HPDE6-E6E7 (cell line): ENCODE measurements around the gene CT55.
A peak's percentile ranks its signal among the peaks of the same experiment; 100 is the strongest.
"Not testable (repeated sequence)": the region's sequence is repeated elsewhere in the genome, so short reads cannot be mapped to it uniquely, and the experiment has no call there.

Experiments used
- DNase-seq: peaks from one replicate; pipeline ENCODE4 v3.0.0; 2011; ENCODE audit warnings: missing footprints; ENCODE audit errors: extremely low spot score

Gene CT55, protein sequence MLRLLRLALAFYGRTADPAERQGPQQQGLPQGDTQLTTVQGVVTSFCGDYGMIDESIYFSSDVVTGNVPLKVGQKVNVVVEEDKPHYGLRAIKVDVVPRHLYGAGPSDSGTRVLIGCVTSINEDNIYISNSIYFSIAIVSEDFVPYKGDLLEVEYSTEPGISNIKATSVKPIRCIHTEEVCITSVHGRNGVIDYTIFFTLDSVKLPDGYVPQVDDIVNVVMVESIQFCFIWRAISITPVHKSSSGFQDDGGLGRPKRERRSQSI

DNA sequence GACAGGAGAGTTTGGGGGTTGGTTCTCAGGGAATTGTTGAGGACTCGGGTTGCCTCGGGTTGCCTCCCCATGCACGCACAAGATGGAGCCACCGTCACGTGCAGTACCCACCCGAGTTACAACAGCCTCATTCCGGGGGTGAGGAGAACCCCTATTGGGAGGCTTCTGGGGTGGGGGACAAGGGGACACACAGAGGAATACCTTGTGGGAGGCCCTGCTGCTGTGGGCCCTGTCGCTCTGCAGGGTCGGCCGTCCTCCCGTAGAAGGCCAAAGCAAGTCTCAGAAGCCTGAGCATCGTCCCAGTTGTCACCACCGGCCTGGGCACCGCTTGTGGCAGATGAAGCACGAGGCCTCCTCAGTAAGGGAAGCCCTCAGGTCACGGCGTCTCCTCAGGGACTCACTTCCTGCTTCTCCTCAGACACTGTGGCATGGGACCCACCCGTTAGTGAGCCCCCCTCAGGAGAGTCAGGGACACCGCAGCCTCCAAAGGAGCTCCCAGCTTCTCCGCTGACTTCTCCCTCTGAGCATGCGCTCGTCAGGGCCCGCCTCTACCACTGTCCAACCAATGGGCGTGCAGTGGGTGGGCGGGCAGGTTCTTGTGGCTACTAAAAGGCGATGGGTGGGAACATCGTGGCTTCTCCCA, at the start of gene CT55:
CT55 (minus strand) TSS at position 522 of the 643 bp plus-strand sequence; CDS start at position 295, 227 bp downstream.
- DNase-seq = no peak

DNA sequence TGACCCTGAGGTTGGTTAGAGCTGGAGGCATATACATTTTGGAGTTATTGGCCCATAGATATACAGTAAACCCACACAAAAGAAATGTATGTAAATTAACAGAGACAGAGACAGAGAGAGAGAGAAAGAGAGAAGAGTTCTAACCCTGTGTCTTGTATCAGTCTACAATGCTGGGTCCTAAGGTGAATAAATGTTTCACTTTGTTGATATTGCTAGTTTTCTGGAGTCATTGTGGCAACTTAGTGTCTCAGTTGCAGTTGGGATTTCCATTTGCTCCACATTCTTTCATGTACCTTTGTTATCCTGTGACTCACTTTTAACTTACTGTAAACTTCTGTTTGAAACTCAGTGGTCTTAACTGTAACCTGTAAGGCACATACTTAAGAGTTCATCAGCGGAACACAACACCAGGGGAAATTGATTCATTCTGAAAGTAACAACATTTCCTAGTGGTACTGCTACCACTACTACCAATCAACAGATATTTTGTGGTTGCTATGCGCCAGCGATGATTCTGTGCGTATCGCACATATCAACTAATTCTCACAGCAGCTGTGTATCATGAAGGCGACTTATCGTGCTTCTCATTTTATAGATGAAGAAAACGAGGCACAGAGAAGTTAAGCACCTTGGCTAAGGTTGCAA, 42.1 kb upstream of the CT55 start:
- no peak for DNase-seq

DNA sequence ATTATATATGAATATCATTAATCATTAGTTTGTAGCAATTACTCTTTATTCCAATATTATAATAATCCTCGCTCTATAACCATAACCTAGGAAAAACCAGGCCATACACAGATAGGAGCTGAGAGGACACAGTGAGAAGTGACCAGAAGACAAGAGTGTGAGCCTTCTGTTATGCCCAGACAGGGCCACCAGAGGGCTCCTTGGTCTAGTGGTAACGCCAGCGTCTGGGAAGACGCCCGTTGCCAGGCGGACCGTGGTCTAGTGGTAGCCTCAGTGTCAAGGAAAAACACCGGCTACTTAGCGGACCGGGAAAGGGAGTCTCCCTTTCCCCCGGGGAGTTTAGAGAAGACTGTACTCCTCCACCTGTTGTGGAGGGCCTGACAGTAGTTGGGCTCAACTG, 35.2 kb upstream of the CT55 start:
- not testable (repeated sequence) for DNase-seq

DNA sequence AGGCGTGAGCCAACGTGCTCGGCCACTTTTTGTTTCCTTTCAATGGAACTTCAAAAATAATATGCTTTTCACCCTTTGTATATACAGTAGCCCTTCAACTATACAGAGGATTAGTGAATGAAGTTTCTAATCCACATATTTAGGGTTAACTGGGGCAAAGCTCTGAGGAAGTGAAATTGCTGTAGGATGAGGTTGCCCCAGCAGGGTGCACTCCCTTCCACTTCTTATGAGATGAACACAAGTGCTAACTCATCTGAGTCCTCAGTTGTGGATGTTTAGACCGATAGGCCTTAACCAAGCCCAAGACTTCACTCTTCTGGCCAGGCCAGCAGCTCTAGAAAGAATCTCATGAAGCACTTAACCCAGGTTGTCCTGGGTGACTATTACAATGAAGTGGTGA, 29.1 kb upstream of the CT55 start:
- no peak for DNase-seq

DNA sequence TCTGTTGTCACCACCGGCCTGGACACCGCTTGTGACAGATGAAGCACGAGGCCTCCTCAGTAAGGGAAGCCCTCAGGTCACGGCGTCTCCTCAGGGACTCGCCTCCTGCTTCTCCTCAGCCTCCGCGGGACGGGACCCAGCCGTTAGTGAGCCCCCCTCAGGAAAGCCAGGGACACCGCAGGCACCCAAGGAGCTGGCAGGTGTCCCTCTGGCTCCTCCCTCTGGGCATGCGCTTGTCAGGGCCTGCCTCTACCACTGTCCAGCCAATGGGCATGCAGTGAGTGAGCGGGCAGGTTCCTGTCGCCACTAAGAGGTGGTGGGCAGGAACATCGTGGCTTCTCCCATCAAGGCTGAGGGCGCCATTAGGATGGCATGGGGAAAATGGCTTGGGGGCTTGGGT, 23.5 kb upstream of the CT55 start:
- no peak for DNase-seq

DNA sequence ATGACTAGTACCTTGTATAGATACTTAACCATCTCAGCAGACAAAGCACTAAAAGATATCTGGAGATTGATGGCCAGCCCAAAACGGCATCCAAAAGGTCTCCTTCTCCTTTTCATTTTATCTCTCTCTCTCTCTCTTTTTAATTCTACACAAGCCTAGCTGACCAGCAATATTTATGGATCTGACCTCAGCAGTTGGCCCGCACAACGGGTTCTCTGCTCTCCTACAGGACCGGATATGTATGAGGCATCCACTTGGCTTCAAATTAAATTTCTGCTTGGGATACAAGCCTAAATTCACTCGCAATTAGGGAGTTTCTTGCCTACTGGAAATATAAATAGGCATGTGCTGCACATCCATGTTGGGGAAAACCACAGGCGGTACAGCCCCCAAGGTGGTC, 22.5 kb upstream of the CT55 start:
- no peak for DNase-seq

DNA sequence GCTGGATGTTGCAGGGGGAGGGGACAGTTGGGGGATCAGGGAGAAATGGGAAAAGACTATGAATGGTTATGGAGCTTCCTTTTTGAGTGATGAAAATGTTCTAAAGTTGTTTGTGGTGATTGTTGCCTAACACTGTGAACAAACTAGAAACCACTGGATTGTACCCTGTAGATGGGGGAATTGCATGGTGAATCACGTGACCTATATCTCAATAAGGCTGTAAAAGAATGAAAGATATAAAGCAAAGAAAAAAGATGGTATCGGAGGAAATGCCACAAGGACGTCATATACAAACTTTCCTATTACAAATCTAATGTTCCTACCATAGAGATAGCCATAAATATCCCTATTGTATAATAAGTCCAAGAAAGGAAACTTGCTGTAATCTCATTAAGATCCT, 20.6 kb upstream of the CT55 start:
- no peak for DNase-seq

DNA sequence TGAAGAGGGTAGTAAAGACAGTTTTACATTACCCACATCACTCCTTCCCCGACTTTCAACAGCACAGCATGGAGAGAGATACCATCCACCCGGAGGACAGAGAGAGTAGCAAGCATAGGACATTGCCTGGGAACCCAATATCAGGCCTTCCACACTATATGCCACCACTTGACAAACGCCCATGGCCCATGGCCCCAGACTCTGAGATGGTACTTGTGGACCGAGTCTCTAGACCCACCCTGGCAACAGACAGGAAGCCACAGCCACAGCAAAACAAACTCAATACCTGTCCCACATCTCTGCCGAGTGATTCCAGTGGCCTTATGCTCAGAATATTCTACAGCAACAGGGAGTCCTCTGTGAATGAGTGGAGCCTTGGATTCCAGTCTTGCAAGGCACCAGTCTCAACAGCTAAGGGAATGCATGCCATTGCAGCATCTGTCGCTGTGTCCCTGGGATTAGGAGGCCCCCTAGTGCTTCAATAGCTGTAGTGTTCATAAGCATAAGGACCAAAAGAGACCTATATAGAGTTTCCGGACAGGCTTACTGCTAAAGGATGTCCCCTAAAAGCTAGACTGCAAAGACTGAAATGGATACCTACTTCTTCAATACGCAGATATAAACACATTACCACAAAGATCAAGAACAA, 14.7 kb upstream of the CT55 start:
- DNase-seq = peak; percentile 15

DNA sequence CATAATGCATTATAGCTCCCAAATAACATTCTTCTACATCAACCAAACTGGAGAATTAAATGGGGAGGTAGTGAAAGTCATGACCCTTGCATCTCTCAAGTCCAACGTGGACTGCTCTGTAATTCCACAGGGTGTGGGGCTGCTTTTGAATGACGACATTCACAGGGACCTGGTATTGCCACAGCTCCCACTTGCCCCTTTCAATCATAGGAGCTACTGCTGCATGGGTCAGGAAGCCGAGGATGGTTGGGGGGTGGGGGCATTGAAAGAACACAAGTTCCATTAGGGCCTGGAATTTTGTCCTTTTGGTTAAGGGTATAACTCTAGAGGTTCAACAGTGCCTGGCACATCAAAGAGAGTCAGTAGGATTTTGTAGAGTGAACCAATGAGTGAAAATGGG, 7.4 kb upstream of the CT55 start:
- no peak for DNase-seq

DNA sequence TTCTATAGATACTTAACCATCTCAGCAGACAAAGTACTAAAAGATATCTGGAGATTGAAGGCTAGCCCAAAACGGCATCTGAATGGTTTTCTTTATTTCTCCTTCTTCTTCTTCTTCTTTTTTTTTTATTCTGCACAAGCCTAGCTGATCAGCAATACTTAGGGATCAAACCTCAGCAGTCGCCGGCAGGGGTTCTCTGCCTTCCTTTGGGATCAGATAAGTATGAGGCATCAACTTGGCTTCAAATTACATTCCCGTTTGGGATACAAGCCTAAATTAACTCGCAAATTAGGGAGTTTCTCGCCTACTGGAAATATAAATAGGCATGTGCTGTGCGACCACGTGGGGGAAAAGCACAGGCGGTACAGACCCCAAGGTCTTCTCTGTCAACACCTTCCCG, 730 bp downstream of the CT55 start:
- DNase-seq = no peak

DNA sequence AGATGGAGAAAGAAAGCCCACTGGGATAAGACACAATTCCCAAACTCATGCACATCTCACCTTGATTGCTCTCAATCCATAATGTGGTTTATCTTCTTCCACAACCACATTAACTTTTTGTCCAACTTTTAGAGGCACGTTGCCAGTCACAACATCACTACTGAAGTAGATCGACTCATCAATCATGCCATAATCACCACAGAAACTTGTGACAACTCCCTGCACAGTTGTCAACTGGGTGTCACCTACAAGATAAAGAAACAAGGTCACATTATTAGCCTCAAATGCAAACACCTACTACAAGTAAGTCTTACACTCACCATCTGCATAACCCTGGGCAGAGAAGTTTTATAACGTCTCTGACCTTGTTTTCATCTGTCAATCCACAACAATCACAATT, 1.7 kb downstream of the CT55 start:
- DNase-seq = not testable (repeated sequence)

DNA sequence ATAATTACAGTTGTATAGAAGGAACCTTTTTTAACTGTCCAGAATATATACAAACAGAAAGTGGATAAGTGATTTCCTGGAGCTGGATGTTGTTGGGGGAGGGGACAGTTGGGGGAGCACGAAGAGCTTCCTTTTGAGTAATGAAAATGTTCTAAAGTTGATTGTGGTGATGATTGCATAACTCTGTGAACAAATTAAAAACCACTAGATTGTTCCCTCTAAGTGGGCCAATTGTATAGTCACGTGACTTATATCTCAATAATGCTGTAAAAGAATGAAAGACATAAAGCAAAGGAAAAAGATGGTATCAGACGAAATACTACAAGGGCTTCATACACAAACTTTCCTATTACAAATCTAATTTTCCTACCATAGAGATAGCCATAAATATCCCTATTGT, 2.7 kb downstream of the CT55 start:
- DNase-seq = no peak

DNA sequence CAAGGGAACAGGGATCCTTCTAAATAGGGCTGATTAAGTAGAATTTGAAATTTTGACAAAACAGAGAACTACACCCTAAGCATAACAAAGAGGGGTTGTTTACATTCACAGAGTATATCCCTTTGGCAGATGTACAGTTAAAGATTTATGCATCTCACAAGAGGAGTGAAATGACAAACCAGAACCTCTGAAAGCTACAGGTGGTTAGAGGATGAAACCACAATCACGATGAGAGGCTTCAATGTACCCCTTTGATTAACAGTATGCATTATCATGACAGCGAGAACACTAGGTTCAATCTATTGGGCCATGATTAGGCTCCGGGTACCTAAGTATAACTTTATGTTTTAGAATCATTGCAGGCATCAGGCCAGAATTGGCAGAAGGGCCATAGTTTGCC, 16.5 kb downstream of the CT55 start:
- DNase-seq = not testable (repeated sequence)

DNA sequence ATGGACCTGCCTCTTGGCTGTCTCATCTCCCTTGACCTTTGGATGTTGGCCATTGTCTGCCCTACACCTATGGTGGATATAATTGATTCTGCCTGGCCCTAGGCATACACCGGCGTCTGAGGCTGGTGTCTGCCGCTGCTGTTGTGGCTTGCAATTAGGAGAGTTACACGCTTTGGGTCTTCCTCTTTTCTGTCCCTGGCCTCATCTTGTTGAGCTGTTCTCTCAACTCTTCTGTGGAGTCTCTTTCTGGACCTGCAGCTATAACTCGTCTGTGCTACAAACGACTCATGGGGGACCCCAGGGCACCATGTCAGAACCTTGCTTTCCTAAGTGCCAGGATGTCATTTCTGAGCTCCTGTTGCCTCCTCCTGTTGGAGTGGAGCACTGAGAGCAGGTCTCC, 45.1 kb downstream of the CT55 start:
- not testable (repeated sequence) for DNase-seq

DNA sequence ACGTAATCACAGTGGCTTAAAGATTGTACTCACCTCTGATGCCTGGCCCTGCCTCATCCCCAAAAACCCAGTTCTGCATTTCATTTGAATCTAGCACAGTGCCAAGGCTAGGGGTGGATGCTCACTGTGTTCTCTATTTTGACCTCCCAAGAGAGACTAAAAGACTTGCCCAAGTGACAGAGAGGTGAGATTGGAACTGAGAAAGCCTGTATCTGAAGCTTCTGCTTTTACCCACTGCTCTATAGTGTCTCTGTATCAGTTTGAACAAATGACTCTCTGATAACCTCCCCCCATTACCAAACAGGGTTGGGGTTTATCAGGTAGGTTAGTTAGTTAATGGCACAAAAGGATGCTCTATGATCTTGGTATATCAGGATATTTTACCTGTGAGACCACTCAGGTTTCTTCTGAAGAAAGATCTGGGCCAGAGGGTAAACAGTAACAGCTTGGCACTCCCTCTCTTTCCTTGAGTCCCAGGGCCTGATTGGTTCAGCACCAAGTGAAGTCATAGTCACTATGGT, 51.1 kb downstream of the CT55 start, which contains the start of gene ETDB:
ETDB (minus strand) TSS at position 471 of the 521 bp plus-strand sequence. CDS start 1,265 bp downstream, outside the sequence.
- not testable (repeated sequence) for DNase-seq

DNA sequence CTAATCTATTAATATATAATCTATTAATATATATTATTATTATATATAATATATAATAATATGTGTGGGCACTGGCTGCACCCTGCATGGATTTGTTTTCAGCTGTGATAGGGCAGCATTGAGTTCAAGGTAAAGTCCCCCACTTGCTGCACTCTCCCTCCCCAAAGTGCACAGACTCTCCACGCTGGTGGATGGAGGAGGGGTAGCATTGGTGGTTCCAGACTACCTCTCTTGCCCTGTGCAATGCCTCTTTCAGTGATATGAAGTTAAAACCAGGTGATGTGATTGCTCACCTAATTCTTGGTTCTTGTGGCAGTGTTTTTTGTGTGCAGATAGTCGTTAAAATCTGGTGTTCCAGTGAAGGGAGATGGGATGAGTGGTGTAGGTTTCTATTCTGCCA, 55.1 kb downstream of the CT55 start:
- DNase-seq = not testable (repeated sequence)

DNA sequence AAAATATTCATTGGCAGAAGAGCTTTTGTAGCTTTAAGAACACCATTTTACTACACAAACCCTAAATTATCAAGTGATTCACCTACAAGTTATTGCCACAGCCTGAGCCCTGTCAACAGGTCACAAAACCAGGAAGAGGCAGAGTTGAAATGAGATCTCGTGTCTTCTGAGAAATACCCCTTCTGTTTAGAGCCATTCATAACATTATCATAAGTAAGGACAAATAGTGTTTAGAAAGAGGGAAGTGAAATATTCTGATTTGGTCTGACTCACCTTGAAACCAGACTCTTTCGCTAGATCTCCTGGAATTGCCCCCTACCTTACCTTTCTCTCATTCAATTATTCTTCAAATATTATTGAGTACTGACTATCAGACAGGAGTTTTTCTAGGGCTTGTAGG, 56.8 kb downstream of the CT55 start:
- DNase-seq = no peak

DNA sequence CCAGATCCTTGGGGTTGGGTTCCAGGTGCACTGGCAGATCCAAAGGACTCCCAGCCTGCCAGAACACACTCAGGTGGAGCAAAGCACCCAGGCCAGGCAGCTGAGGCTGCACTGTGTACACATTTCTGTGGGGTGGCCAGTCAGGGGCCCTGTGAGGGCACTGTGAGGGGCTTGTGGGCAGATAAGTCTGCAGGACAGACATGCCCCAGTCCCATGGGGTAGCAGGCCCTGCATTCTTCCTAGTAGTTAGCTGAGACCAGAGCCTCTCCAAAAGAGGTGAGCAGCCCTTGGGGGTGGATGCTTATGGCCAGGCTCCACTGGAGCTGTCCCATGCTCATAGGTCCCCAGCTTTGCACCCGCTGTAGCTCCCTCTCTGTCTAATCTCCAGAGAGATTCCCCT, 58.5 kb downstream of the CT55 start:
- no peak for DNase-seq

DNA sequence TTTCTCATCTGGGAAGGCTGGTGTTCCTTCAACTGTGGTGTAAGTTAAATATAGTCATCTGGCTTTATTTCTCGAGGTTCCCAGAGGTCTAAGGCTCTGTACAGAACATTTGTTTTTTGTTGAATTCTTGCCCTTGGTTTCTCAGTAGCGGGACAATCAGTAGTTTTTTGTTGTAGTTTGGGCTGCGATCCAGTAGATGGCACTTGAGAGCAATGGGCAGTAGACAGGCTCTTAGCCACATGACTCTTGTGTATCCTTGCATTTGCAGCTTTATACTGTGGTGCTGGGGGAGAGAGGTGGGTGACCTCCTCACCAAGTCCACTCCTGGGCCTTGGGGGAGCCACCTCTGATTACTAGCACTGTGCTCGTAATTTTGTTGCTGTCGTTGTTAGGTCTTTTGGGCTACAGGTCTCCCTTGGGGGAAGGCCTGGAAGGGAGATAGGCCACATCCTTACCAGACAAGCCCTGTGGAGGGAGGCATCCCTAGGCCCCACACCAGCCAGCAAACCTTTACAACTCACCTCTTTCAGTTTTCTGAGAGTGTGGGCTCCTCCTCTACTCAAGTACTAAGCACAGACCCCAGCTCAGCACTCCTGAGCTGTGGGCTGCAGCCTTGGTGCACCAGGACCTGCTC, 59.0 kb downstream of the CT55 start:
- DNase-seq = no peak

DNA sequence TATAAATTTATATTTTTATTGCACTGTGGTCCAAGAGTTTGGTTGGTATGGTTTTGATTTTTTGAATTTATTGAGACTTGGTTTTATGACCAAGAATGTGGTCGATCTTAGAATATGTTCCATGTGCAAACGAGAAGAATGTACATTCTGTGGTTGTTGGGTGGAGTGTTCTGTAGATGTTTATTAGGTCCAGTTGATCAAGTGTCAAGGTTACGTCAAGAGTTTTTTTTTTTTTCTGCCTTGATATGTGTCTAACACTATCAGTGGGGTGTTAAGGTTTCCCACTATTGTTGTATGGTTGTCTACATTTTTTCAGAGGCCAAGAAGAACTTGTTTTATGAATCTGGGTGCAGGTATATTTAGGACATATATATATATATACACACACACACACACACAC, 61.6 kb downstream of the CT55 start:
- DNase-seq = no peak
